Measurements from ENCODE around the gene RAB27A. TPM values are rescaled to one million over a fixed set of nuclear protein-coding genes. Genes with fewer than 3 reads are reported as not detected.
A peak's percentile ranks its signal among the peaks of the same experiment; 100 is the strongest.

Gene RAB27A
- total and polyA plus RNA-seq, 9 of the 15 experiments (the other 6 are each of a cell fraction or from before 2014, with no cell fraction given) = 31.5 to 171 (median 80.4) TPM

GRCh38 chr15:55318588-55319494 lies 29.2 kb upstream of the RAB27A start, which contains the start of the genes PIGB and PIGBOS1 (continued):
- peak in 1 of 3 experiments; percentile 81; a peak in 2 of 6 replicates for TF ChIP-seq ZBTB11 (CRISPR knock-in tag; IDR thresholded peaks at IDR 0.05)
- TF ChIP-seq MTF1 (CRISPR knock-in tag; IDR thresholded peaks at IDR 0.05; ENCODE audit: borderline replicate concordance) = no peak
- no peak for TF ChIP-seq HNRNPH1 (optimal IDR thresholded peaks at IDR 0.05; ENCODE audit: low read depth, low read length)
- peak; percentile 84 for TF ChIP-seq PHF20 (IDR thresholded peaks at IDR 0.05; ENCODE audit: partially characterized antibody)
- peak; percentile 60; the same call in 1 of the 2 replicates for TF ChIP-seq JUN (IDR thresholded peaks at IDR 0.05; ENCODE audit: borderline replicate concordance, low read depth, low read length)
- TF ChIP-seq JUN (CRISPR knock-in tag; IDR thresholded peaks at IDR 0.05; ENCODE audit: borderline replicate concordance) = no peak
- peak; percentile 56; the same call in 1 of the 2 replicates for TF ChIP-seq CREB1 (IDR thresholded peaks at IDR 0.05)
- TF ChIP-seq CREB1 (CRISPR knock-in tag; IDR thresholded peaks at IDR 0.05) = peak; percentile 42; the same call in 1 of the 2 replicates
- TF ChIP-seq POU5F1 (IDR thresholded peaks at IDR 0.05; ENCODE audit: borderline replicate concordance, low read depth, low read length, partially characterized antibody) = peak; percentile 92
- no peak for TF ChIP-seq RREB1 (CRISPR knock-in tag; IDR thresholded peaks at IDR 0.05)
- no peak for TF ChIP-seq ZNF134 (CRISPR knock-in tag; conservative IDR thresholded peaks at IDR 0.05)
- no peak for TF ChIP-seq MBD1 (CRISPR knock-in tag; IDR thresholded peaks at IDR 0.05)
- TF ChIP-seq CHCHD3 (CRISPR knock-in tag; IDR thresholded peaks at IDR 0.05) = no peak
- TF ChIP-seq ZNF41 (CRISPR knock-in tag; conservative IDR thresholded peaks at IDR 0.05) = no peak; the same call in 1 of the 2 replicates
